ENCODE results near the gene SCO2. TPM values are rescaled to one million over a fixed set of nuclear protein-coding genes. Genes with fewer than 3 reads are reported as not detected.
A peak's percentile ranks its signal among the peaks of the same experiment; 100 is the strongest.

The SCO2 gene
- total and polyA plus RNA-seq, 2 of the 13 experiments (the other 11 are each of a cell fraction or from before 2014, with no cell fraction given), result 0.32 to 3.7 TPM

DNA sequence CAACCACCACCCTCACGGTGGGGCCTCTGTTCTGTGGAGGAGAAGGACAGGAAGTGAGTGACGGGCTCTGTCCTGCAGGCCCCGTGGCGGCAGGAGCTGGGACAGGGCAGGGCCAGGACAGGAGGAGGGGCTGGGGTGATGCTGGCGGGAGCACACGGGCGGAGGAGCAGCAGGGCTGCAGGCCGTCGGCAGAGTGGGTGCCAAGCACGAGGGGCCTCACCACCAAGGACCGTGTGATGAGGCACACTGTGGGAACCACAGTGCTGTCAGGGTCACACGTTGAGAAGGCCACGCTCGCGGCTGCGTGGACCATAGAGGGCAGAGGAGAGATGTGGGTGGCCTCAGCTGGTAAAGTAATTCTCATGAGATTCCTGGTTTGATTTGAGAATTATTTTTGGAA is 8.5 kb downstream of the SCO2 start:
- Histone ChIP-seq H4K20me1 (ENCODE audit: insufficient read depth, low read length) (no peaks in the 10 kb centered on the region), H2AFZ (ENCODE audit: low read length) (no peak overlapping the region), H3K9me3 (ENCODE audit: low read length) (no peaks in the 10 kb centered on the region), H3K4me3 (replicated peaks in 1 of 3; ENCODE audit: insufficient read depth in 1 of 3, low read depth in 2 of 3, low read length in 3 of 3) (no peak overlapping the region), H3K27me3 (ENCODE audit: control insufficient read depth in 1 of 2, insufficient read depth in 2 of 2, low read length in 2 of 2) (no peaks in the 10 kb centered on the region), H3K36me3 (replicated peaks in 1 of 2; ENCODE audit: control insufficient read depth in 1 of 2, insufficient read depth in 2 of 2, low read length in 2 of 2) (peaks cover 17 to 49% of the 10 kb centered on the region in 2 experiments), H3K79me2 (ENCODE audit: insufficient read depth, low read length) (peaks cover 31% of the 10 kb centered on the region), H3K9ac (ENCODE audit: insufficient read depth, low read depth, low read length) (no peak overlapping the region), H3K27ac (ENCODE audit: extremely low read length, insufficient read depth, low read length) (no peak overlapping the region), H3K4me2 (ENCODE audit: low read depth, low read length) (no peak overlapping the region), H3K4me1 (ENCODE audit: insufficient read depth, low read length) (no peaks in the 10 kb centered on the region)
- FAIRE-seq (no peak), ATAC-seq (no peak), DNase-seq (ENCODE audit: low spot score) (no peak)
- in situ Hi-C loops (cut with HindIII; ENCODE audit: extremely low pct_ligation_motif_present, low pct_unique_long_range_greater_than_20kb), result no loop called here
- ChIA-PET CTCF (ENCODE audit: low intra/inter-chr PET ratio, low total read pairs) (no interaction called here), POLR2A (interaction anchor here (1.5 kb wide), 1 partner anchor 9 kb away, joined by 6 read pairs; the partner anchor contains the start of gene SCO2)
- WGBS (ENCODE audit: low lambda C conversion rate), result 92% methylated on average over 16 of the region's 16 CpGs
- no TSS peak for BruUV-seq (replicated peaks)
- intact Hi-C loops (cut with micrococcal nuclease; ENCODE audit: unreplicated experiment), result no loop called here
- no peak for TF ChIP-seq MAFF (IDR thresholded peaks at IDR 0.05; ENCODE audit: low read depth, low read length)
- TF ChIP-seq, protein P1, sequence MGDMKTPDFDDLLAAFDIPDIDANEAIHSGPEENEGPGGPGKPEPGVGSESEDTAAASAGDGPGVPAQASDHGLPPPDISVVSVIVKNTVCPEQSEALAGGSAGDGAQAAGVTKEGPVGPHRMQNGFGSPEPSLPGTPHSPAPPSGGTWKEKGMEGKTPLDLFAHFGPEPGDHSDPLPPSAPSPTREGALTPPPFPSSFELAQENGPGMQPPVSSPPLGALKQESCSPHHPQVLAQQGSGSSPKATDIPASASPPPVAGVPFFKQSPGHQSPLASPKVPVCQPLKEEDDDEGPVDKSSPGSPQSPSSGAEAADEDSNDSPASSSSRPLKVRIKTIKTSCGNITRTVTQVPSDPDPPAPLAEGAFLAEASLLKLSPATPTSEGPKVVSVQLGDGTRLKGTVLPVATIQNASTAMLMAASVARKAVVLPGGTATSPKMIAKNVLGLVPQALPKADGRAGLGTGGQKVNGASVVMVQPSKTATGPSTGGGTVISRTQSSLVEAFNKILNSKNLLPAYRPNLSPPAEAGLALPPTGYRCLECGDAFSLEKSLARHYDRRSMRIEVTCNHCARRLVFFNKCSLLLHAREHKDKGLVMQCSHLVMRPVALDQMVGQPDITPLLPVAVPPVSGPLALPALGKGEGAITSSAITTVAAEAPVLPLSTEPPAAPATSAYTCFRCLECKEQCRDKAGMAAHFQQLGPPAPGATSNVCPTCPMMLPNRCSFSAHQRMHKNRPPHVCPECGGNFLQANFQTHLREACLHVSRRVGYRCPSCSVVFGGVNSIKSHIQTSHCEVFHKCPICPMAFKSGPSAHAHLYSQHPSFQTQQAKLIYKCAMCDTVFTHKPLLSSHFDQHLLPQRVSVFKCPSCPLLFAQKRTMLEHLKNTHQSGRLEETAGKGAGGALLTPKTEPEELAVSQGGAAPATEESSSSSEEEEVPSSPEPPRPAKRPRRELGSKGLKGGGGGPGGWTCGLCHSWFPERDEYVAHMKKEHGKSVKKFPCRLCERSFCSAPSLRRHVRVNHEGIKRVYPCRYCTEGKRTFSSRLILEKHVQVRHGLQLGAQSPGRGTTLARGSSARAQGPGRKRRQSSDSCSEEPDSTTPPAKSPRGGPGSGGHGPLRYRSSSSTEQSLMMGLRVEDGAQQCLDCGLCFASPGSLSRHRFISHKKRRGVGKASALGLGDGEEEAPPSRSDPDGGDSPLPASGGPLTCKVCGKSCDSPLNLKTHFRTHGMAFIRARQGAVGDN (CRISPR knock-in tag; IDR thresholded peaks at IDR 0.05), result 0 out of 2 replicates have a peak, but pooled peaks have one; percentile 10

DNA sequence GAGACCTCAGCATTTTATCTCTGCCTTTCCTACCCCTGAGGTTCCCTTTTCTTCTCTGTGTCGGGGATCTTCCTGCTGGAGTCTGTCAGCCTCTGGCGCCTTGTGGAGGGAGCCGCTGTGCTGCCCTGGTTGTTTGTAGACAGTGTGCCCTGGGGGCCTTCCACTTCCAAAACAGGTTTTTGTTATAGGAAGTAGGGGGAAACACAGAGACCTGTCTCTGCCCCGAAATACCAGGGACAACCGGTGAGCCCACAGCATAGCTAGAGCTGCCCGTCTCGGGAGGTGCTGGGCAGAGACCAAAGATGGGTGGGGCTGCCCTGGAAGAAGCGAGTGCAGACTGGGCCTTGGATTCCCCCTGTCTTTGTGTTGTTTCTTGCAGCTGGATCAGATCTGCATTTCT is 9.3 kb downstream of the SCO2 start:
- ATAC-seq (no peak), DNase-seq (ENCODE audit: low spot score) (no peak), FAIRE-seq (no peak)
- CTCF ChIA-PET (ENCODE audit: low intra/inter-chr PET ratio, low total read pairs), result no interaction called here
- in situ Hi-C loops (cut with HindIII; ENCODE audit: extremely low pct_ligation_motif_present, low pct_unique_long_range_greater_than_20kb) (no loop called here), intact Hi-C loops (cut with micrococcal nuclease; ENCODE audit: unreplicated experiment) (no loop called here)
- Histone ChIP-seq H3K79me2 (ENCODE audit: insufficient read depth, low read length) (peaks cover 31% of the 10 kb centered on the region), H3K27me3 (ENCODE audit: control insufficient read depth in 1 of 2, insufficient read depth in 2 of 2, low read length in 2 of 2) (no peaks in the 10 kb centered on the region), H3K36me3 (replicated peaks in 1 of 2; ENCODE audit: control insufficient read depth in 1 of 2, insufficient read depth in 2 of 2, low read length in 2 of 2) (peaks cover 17 to 44% of the 10 kb centered on the region in 2 experiments), H3K9ac (ENCODE audit: insufficient read depth, low read depth, low read length) (no peak overlapping the region), H3K9me3 (ENCODE audit: low read length) (no peaks in the 10 kb centered on the region), H3K4me2 (ENCODE audit: low read depth, low read length) (no peak overlapping the region), H3K4me1 (ENCODE audit: insufficient read depth, low read length) (no peaks in the 10 kb centered on the region), H3K4me3 (replicated peaks in 1 of 3; ENCODE audit: insufficient read depth in 1 of 3, low read depth in 2 of 3, low read length in 3 of 3) (no peak overlapping the region), H4K20me1 (ENCODE audit: insufficient read depth, low read length) (no peaks in the 10 kb centered on the region), H3K27ac (ENCODE audit: extremely low read length, insufficient read depth, low read length) (no peak overlapping the region), H2AFZ (ENCODE audit: low read length) (no peak overlapping the region)
- no TSS peak for BruUV-seq (replicated peaks)
- 100% methylated on average over 3 of the region's 8 CpGs for WGBS (ENCODE audit: low lambda C conversion rate)
- POLR2A ChIA-PET, result interaction anchor here (0.9 kb wide), 1 partner anchor 10 kb away, joined by 5 read pairs; the partner anchor contains the start of gene SCO2
- TF ChIP-seq ELF3 (CRISPR knock-in tag; IDR thresholded peaks at IDR 0.05), result no peak
- no peak for TF ChIP-seq MEF2D (CRISPR knock-in tag; IDR thresholded peaks at IDR 0.05)
- TF ChIP-seq KLF12 (CRISPR knock-in tag; IDR thresholded peaks at IDR 0.05; ENCODE audit: borderline replicate concordance), result no peak
- no peak for TF ChIP-seq ZNF317 (CRISPR knock-in tag; IDR thresholded peaks at IDR 0.05)
- TF ChIP-seq, protein P2, sequence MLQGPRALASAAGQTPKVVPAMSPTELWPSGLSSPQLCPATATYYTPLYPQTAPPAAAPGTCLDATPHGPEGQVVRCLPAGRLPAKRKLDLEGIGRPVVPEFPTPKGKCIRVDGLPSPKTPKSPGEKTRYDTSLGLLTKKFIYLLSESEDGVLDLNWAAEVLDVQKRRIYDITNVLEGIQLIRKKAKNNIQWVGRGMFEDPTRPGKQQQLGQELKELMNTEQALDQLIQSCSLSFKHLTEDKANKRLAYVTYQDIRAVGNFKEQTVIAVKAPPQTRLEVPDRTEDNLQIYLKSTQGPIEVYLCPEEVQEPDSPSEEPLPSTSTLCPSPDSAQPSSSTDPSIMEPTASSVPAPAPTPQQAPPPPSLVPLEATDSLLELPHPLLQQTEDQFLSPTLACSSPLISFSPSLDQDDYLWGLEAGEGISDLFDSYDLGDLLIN (CRISPR knock-in tag; IDR thresholded peaks at IDR 0.05; ENCODE audit: borderline replicate concordance), result no peak
- TF ChIP-seq ZNF543 (CRISPR knock-in tag; IDR thresholded peaks at IDR 0.05), result no peak
- TF ChIP-seq PHB2 (IDR thresholded peaks at IDR 0.05; ENCODE audit: partially characterized antibody), result no peak
- TF ChIP-seq, protein P3, sequence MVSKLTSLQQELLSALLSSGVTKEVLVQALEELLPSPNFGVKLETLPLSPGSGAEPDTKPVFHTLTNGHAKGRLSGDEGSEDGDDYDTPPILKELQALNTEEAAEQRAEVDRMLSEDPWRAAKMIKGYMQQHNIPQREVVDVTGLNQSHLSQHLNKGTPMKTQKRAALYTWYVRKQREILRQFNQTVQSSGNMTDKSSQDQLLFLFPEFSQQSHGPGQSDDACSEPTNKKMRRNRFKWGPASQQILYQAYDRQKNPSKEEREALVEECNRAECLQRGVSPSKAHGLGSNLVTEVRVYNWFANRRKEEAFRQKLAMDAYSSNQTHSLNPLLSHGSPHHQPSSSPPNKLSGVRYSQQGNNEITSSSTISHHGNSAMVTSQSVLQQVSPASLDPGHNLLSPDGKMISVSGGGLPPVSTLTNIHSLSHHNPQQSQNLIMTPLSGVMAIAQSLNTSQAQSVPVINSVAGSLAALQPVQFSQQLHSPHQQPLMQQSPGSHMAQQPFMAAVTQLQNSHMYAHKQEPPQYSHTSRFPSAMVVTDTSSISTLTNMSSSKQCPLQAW (CRISPR knock-in tag; IDR thresholded peaks at IDR 0.05), result no peak
- TF ChIP-seq ZNF383 (CRISPR knock-in tag; IDR thresholded peaks at IDR 0.05; ENCODE audit: borderline replicate concordance), result no peak

Measured in HepG2 (cell line).